ENCODE results near the gene PSMC5.

DNA sequence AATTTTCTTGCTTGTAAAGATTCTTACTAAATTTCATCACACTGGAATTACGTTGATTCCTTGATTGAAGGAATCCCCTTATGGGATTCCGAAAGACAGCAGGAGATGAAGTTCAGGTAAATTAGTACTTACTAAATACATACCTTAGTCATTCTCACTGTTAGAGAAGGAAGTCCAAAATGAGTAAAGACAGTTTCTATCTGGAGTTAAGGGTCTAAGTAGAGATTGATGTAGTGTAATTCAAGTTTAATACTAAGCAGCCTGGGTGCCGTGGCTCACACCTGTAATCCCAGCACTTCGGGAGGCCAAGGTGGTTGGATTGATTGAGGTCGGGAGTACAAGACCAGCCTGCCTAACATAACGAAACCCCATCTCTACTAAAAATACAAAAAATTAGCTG, 43.7 kb upstream of the PSMC5 start:
- TF ChIP-seq ZNF565 (CRISPR knock-in tag; conservative IDR thresholded peaks at IDR 0.05; ENCODE audit: low read depth) (no peak), TCF4 (CRISPR knock-in tag; IDR thresholded peaks at IDR 0.05; ENCODE audit: borderline replicate concordance) (no peak), TOX (CRISPR knock-in tag; IDR thresholded peaks at IDR 0.05; ENCODE audit: borderline replicate concordance) (no peak), ZC3H10 (CRISPR knock-in tag; IDR thresholded peaks at IDR 0.05) (no peak), BACH2 (CRISPR knock-in tag; IDR thresholded peaks at IDR 0.05; ENCODE audit: borderline replicate concordance) (no peak), ZNF8 (CRISPR knock-in tag; IDR thresholded peaks at IDR 0.05) (no peak), CSDC2 (CRISPR knock-in tag; IDR thresholded peaks at IDR 0.05) (no peak)
- TF ChIP-seq, protein P1, sequence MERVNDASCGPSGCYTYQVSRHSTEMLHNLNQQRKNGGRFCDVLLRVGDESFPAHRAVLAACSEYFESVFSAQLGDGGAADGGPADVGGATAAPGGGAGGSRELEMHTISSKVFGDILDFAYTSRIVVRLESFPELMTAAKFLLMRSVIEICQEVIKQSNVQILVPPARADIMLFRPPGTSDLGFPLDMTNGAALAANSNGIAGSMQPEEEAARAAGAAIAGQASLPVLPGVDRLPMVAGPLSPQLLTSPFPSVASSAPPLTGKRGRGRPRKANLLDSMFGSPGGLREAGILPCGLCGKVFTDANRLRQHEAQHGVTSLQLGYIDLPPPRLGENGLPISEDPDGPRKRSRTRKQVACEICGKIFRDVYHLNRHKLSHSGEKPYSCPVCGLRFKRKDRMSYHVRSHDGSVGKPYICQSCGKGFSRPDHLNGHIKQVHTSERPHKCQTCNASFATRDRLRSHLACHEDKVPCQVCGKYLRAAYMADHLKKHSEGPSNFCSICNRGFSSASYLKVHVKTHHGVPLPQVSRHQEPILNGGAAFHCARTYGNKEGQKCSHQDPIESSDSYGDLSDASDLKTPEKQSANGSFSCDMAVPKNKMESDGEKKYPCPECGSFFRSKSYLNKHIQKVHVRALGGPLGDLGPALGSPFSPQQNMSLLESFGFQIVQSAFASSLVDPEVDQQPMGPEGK (CRISPR knock-in tag; IDR thresholded peaks at IDR 0.05; ENCODE audit: borderline replicate concordance) = no peak
- TF ChIP-seq, protein P2, sequence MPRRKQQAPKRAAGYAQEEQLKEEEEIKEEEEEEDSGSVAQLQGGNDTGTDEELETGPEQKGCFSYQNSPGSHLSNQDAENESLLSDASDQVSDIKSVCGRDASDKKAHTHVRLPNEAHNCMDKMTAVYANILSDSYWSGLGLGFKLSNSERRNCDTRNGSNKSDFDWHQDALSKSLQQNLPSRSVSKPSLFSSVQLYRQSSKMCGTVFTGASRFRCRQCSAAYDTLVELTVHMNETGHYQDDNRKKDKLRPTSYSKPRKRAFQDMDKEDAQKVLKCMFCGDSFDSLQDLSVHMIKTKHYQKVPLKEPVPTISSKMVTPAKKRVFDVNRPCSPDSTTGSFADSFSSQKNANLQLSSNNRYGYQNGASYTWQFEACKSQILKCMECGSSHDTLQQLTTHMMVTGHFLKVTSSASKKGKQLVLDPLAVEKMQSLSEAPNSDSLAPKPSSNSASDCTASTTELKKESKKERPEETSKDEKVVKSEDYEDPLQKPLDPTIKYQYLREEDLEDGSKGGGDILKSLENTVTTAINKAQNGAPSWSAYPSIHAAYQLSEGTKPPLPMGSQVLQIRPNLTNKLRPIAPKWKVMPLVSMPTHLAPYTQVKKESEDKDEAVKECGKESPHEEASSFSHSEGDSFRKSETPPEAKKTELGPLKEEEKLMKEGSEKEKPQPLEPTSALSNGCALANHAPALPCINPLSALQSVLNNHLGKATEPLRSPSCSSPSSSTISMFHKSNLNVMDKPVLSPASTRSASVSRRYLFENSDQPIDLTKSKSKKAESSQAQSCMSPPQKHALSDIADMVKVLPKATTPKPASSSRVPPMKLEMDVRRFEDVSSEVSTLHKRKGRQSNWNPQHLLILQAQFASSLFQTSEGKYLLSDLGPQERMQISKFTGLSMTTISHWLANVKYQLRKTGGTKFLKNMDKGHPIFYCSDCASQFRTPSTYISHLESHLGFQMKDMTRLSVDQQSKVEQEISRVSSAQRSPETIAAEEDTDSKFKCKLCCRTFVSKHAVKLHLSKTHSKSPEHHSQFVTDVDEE (CRISPR knock-in tag; IDR thresholded peaks at IDR 0.05) = no peak
